HG03354 (cell line): ENCODE data around the gene PNRC1.
"Not testable (repeated sequence)": the region's sequence is repeated elsewhere in the genome, so short reads cannot be mapped to it uniquely, and the experiment has no call there.

Source experiments
- ATAC-seq: cut with Tn5 transposase; IDR thresholded peaks from one replicate; pipeline ENCODE4 v1.9.1; 2021; ENCODE audit warnings: mild to moderate bottlenecking; ENCODE audit not compliant: unreplicated experiment, poor library complexity, severe bottlenecking

The PNRC1 gene

DNA sequence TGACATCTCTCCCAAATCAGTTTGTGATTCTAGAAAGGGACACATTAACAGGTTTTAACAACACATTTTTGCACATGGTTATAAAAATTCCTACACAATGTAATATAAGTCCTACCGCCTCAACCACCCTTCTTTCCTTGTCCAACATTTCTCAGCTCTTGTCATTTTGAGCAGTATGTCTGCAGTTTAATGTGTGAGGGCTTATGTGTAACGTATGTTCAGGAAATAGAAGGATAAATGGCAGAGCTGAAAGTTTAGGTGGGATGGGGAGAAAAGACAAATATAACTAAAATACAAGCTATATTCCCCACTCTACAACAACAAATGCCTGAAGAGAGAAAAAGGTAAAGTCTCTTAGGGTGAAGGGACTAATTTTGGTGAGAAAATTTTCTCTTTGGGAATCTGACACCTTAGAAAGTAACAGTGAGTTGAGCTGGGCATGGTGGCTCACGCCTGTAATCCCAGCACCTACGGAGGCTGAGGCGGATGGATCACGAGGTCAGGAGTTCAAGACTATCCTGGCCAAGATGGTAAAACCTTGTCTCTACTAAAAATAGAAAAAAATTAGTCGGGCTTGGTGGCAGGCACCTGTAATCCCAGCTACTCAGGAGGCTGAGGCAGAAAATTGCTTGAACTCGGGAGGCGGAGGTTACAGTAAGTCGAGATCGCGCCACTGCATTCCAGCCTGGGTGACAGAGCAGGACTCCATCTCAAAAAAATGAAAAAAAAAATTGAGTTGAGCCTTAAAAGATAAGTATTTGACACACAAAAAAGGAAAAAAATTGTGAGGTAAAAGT, 5.1 kb downstream of the PNRC1 start:
- ATAC-seq, result no peak

DNA sequence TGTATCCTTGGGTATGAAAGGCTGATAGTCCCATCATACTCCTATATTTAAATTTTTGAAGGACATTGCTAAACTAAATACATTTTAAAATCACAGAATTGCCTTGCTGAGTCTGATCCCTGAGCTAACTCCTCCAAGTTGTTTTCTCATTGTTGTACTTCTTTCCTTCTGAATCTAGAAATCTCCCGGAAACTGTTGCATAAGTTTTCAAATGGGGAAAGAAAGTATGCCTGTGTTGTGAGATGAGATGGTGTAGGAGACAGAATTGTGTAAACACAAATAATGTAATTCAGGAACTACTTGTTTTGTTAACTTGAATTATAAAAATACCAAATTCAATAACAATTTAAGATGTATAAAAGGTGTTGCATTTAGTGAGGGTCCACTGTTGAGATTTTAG, 7.3 kb downstream of the PNRC1 start:
- no peak for ATAC-seq

DNA sequence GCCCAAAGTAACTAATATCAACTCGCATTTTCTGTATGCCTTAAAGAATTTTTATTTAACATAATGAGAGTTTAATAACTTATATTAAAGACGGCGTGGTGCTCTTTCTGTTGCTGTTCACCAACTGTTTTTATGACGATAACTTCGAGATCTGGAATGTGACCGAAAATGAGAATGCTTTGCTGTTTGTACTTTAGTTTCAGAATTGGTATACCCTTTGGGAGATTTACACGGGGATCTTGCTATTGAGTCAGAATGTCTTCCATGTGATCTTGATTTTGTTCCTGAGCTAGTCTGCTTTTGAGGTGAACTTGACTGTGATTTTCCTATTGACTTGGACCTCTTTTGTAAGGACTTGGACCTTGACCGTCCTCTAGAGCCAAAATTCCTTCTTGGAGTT, 17.9 kb downstream of the PNRC1 start:
- no peak for ATAC-seq

DNA sequence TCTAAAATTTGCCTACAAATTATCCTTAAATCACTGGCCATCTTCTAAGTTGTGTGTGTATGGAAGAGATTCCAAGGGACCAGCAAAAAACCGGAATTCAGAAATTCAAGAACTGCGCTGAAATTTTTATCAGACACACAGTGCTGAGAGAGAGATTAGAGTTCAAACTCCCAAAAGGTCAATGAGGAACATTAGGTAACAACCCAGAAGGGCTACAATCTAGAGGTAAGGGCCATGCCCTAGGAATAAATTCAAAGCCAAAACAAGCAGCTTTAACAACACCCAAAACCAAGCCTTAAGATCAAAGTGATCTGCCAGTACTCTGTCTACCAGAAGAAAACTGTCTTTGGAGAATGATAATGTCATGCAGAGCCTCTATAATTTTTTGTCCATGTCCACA, 19.6 kb downstream of the PNRC1 start:
- ATAC-seq, result no peak

DNA sequence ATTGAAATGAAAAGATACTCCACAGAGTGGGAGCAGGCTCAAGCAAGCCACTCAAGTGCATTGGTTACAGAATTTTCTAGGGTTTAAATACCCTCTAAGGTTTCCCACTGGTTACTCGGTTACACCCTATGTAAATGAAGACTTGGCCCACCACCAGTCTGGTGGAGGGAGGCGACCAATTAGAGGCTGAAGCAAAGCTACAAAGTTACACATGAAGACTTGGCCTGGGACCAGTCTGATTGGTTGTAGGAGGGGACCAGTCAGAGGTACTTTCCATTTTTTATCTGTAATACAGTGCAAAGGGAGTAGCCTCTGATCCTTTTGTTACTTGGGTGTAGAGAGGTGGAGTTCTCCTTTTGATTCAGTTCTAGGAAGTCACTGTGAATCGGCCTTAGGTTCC, 29.7 kb downstream of the PNRC1 start:
- no peak for ATAC-seq

DNA sequence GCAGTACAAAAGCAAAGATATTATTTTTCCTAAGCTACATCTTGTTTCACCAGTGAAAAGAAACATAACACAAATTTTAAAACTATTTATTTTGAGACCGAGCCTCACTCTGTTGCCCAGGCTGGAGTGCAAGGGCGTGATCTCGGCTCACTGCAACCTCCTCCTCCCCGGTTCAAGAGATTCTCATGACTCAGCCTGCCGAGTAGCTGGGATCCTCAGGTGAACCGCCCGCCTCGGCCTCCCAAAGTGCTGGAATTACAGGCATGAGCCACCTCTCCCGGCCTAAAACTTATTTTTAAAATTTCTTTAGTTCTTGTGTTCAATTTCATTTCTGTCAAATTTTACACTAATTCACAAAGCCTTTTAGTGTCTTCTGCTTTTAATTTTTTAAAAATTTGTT, 31.4 kb downstream of the PNRC1 start:
- ATAC-seq, result no peak

DNA sequence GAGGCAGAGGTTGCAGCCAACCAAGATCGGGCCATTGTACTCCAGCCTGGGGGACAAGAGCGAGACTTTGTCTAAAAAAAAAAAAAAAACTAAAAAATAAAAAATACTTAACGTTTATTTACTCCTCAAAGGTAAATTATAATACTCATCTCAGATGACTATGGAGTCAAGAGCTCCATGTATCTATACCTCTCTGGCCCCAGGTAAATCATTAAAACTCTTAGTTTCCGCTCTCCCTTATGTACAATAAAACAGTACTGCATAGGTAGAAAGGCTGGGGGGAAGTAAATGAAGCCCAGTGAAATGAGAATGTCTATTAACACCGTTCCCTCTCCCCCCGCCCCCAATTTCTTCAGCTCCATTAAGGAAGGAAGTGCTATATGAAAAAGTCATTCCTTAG, 36.2 kb downstream of the PNRC1 start:
- ATAC-seq, result no peak

DNA sequence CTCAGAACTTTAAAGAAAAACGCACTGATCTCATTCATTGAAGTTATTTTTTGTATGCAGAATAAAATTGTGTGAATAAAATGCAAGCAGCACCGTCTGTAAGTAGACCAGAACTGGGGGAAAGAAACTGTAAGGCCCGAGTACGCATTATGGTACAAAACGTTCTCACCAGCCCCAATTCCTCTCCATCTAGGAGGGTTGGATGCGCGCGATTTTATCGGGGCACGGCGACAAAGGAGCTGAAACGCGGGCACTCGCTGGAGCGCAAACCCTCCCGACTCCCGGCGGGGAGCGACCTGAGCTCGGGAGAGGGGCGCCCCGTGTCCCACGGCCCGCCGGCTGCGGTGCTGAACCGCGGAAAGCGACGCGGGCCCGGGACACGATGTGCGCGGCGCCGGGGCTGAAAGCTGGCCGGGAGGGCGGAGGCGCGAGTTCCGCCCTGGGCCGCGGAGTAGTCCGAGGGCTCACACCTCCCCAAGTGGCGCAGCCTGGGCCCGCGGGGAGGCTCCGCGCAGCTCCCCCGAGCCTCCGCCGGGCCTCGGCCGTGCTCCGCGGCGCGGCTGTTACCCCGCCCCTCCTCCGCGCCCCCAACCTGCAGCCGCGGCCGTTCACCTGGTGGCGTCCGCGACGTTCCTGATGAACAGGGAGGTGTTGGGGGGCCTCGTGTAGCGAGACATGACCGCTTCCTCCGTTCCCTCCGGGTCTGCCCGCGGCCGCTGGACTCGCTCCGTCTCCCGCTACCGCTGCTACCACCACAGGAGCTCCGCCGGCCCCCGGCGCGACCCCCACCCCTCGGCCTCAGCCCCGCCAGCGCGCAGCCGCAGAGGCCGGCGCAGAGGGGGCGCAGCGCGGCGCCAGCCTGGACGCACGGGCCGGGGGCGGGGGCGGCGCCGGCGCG, 36.9 kb downstream of the PNRC1 start, which contains the start of gene SRSF12:
Gene SRSF12 (minus strand): TSS at position 861 of the 898 bp plus-strand sequence. CDS start 184 bp downstream, at position 677.
- ATAC-seq, result peak; percentile 76

DNA sequence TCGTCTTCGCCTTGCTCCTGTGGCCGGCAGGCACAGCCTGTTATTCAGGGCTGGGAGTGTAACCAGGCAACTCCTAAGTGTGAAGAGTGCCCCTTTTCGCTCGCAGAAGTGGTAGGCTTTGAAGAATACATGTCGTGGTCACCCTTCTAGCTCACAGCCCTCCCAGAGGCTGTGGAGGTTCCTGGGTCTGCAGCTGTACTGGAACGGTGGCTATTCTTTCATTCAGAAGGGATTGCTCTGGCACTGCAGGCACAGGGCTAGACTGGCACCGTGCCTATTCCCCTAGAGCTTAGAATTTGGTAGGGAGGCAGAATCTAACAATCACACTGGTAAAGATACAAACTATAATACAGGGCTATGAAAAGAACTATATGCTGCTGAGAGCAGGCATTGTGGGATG, 38.4 kb downstream of the PNRC1 start:
- no peak for ATAC-seq

DNA sequence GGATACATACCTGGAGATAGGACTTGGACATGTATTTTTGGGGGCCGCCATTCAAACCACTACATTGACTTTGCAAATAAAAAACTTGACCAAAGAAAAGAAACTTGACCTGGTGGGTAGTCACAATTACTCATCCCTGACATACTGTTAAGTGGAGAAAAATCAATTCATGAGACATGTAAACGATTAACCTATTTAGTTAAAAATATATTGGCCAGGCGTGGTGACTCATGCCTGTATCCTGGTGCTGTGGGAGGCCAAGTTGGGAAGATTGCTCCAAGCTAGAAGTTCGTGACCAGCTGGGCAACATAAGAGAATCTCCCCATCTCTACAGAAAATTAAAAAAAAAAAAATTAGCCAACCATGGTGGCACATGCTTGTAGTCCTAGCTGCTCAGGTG, 39.8 kb downstream of the PNRC1 start:
- ATAC-seq, result no peak

DNA sequence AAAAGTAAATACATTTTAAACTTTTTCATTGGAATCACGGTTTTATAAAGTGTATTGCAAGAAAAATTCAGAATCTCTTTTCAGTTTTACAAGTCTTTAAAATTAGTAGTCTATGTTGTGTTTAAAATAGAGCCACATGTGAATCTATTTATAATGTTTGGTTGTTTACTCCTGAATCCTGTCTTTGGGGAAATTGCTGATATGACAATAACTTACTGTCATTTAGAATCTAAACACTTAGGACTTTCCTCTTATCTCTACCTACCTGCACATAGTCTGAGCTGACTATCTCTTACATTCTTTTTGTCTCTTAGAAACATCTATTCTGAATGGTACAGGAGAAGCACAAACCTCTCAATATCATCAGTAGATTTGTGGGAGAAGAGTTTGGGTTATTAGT, 41.4 kb downstream of the PNRC1 start:
- no peak for ATAC-seq

DNA sequence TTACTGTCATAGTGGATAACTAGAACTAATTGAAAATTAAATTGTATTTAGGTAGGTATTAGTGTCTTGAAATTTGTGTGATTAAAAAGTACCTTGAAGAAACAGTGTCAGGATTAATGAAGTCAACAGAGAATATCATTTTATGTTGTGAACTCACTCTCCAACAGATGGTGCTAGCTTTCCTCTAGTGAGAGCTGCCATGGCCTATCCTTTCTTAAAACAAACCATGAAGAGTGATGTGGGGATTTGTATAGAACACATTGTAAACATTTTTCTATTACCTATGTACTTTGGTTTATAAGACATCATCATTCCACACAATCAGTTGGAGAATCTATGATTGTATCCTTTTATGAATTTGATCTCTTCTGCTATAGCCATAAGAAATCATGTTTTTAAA, 42.1 kb downstream of the PNRC1 start:
- ATAC-seq, result no peak

DNA sequence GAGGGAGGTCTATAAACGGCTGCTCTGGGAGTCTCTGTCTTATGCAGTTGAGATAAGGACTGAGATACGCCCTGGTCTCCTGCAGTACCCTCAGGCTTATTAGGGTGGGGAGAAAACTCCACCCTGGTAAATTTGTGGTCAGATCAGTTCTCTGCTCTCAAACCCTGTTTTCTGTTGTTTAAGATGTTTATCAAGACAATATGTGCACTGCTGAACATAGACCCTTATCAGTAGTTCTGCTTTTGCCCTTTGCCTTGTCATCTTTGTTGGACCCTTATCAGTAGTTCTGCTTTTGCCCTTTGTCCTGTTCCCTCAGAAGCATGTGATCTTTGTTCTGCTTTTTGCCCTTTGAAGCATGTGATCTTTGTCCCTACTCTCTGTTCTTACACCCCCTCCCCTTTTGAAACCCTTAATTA, 47.7 kb downstream of the PNRC1 start:
- not testable (repeated sequence) for ATAC-seq

DNA sequence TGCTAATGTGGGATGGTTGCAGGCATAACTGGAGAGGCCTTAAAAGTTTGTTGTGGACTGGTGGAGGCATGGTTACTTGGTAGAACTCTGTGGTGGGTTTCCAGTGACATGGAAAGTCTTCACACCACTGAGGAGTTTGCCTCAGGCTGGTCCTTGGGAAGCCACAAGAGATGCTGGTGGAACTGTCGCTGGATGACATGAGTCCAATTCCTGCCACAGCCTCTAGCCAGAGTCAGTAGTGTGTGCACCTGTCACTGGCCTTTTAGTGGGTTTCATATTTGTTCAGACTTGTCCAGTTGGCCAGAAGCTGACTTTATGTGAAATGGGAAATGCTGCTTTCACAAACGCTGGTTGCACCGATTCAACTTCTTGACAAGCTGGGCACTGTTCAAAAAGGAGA, 51.0 kb downstream of the PNRC1 start:
- ATAC-seq, result no peak

DNA sequence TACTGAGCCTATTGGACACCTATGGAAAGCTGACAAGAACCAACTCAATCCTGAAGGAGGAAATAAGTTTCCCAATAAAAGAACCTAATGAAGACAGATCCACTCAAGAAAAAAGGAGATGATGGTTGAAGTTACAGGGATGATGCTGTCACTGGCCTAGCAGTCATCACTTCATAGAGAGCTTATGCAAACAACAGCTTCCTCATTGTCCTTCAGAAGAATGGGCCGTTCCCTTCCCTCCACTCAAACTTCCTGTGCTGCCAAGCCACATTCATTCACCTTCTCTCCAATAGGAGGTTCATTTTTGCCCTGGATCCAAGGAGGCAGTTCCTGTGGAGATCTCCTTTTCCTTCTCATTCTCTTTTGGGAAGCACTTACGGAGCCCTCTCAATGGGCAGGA, 51.5 kb downstream of the PNRC1 start:
- no peak for ATAC-seq

DNA sequence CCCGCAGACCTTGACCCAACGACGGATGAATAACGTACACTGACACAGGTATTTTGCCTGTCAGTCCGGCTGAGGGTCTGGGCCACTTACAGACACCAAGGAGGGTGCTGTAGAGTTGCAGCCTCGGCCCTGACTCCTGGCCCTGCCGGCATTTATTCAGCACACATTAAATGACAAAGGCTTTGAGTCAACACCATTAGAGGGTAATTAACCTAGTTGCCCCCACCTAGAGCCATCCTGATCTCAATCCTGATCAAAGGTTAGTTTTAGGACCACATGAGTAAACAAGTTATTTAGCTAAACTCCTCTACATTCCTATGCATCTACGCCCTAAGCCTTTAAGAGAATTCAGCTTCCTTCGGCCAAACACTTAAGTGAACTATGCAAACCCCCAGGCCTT, 53.4 kb downstream of the PNRC1 start:
- ATAC-seq, result no peak

DNA sequence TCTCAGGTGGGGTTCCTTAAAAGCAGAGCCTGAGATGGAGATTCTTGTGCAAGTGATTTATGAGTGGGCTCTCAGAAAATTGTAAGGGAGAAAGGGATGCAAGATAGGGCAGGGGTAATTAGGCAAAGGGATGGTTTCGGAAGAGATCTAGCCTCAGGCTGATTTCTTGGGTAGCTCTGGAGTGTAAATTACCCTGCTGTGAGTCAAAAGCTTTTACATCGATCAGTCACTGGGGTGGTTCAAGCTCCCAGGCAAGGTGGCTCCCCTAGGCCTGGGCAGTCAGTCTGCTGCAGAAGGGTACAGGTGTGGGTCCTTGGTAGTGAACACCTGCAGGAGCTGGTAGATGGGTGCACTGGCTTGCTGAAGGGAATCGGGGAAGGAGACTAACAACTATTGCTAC, 54.2 kb downstream of the PNRC1 start:
- no peak for ATAC-seq
